ENCODE results near the gene NLRC5. TPM values are rescaled to one million over a fixed set of nuclear protein-coding genes. Genes with fewer than 3 reads are reported as not detected.

Gene NLRC5
- total RNA-seq, 2 donors from 2014 or later: 0.64 to 0.97 TPM

- no peak overlapping the region for H3K27ac ChIP-seq (ENCODE audit: low read depth, low read length)
- H3K4me3 ChIP-seq (ENCODE audit: low read length): no peak overlapping the region
- Mint-ChIP-seq H3K36me3 (ENCODE audit: low read depth) (no peaks in the 10 kb centered on the region), H3K9me3 (no peaks in the 10 kb centered on the region), H3K27ac (no peak overlapping the region), H3K4me1 (peaks cover 8% of the 10 kb centered on the region), H3K27me3 (ENCODE audit: insufficient read depth) (peaks cover 41% of the 10 kb centered on the region), H3K4me3 (no peak overlapping the region)
- H3K9ac ChIP-seq (ENCODE audit: extremely low read depth, low read length, poor library complexity, severe bottlenecking): no peak overlapping the region
- no peaks in the 10 kb centered on the region for H3K36me3 ChIP-seq (ENCODE audit: control insufficient read depth, insufficient read depth, low read length)
- peaks cover 14% of the 10 kb centered on the region for H3K27me3 ChIP-seq (ENCODE audit: control insufficient read depth, insufficient read depth, low read length, poor library complexity, severe bottlenecking)
- H3K9me3 ChIP-seq (ENCODE audit: control insufficient read depth, low read length): no peaks in the 10 kb centered on the region
- DNase-seq: no peak
- no peak for TF ChIP-seq CTCF (conservative IDR thresholded peaks at IDR 0.05)
- WGBS, 2 experiments (ENCODE audit: insufficient coverage in 1 of 2, insufficient read length in 1 of 2): 86 to 100% methylated on average over 4 to 5 of the region's 5 CpGs
- peaks cover 3% of the 10 kb centered on the region for H3K4me1 ChIP-seq (ENCODE audit: control insufficient read depth, insufficient read depth, low read length)
Observed at GRCh38 chr16:57094911-57095310, 105.6 kb downstream of the NLRC5 start.

- DNase-seq: no peak
- no peak for TF ChIP-seq CTCF (conservative IDR thresholded peaks at IDR 0.05)
- H3K27ac ChIP-seq (ENCODE audit: low read depth, low read length): no peak overlapping the region
- H3K27me3 ChIP-seq (ENCODE audit: control insufficient read depth, insufficient read depth, low read length, poor library complexity, severe bottlenecking): peaks cover 14% of the 10 kb centered on the region
- H3K9ac ChIP-seq (ENCODE audit: extremely low read depth, low read length, poor library complexity, severe bottlenecking): no peak overlapping the region
- H3K27ac Mint-ChIP-seq: no peak overlapping the region
- no peak overlapping the region for H3K4me3 Mint-ChIP-seq
- H3K4me1 ChIP-seq (ENCODE audit: control insufficient read depth, insufficient read depth, low read length): peaks cover 3% of the 10 kb centered on the region
- H3K4me1 Mint-ChIP-seq: peaks cover 7% of the 10 kb centered on the region
- H3K4me3 ChIP-seq (ENCODE audit: low read length): no peak overlapping the region
- H3K36me3 ChIP-seq (ENCODE audit: control insufficient read depth, insufficient read depth, low read length): no peaks in the 10 kb centered on the region
- H3K36me3 Mint-ChIP-seq (ENCODE audit: low read depth): no peaks in the 10 kb centered on the region
- 100% methylated on average over 2 of the region's 3 CpGs for WGBS, 2 experiments (ENCODE audit: insufficient coverage in 1 of 2, insufficient read length in 1 of 2)
- H3K9me3 ChIP-seq (ENCODE audit: control insufficient read depth, low read length): no peaks in the 10 kb centered on the region
- no peaks in the 10 kb centered on the region for H3K9me3 Mint-ChIP-seq
- H3K27me3 Mint-ChIP-seq (ENCODE audit: insufficient read depth): peaks cover 28% of the 10 kb centered on the region
Observed at GRCh38 chr16:57096192-57096591, 106.8 kb downstream of the NLRC5 start.

GRCh38 chr16:57096793-57097192 lies 107.4 kb downstream of the NLRC5 start:
- H3K4me3 ChIP-seq (ENCODE audit: low read length): no peak overlapping the region
- H3K27me3 ChIP-seq (ENCODE audit: control insufficient read depth, insufficient read depth, low read length, poor library complexity, severe bottlenecking): peaks cover 12% of the 10 kb centered on the region
- no peak overlapping the region for H3K9ac ChIP-seq (ENCODE audit: extremely low read depth, low read length, poor library complexity, severe bottlenecking)
- WGBS, 2 experiments (ENCODE audit: insufficient coverage in 1 of 2, insufficient read length in 1 of 2): 96% methylated on average over 2 of the region's 2 CpGs
- H3K9me3 ChIP-seq (ENCODE audit: control insufficient read depth, low read length): no peaks in the 10 kb centered on the region
- H3K36me3 ChIP-seq (ENCODE audit: control insufficient read depth, insufficient read depth, low read length): no peaks in the 10 kb centered on the region
- no peak overlapping the region for H3K27ac Mint-ChIP-seq
- no peak overlapping the region for H3K27ac ChIP-seq (ENCODE audit: low read depth, low read length)
- H3K4me3 Mint-ChIP-seq: no peak overlapping the region
- no peak for DNase-seq
- TF ChIP-seq CTCF (conservative IDR thresholded peaks at IDR 0.05): no peak
- H3K9me3 Mint-ChIP-seq: no peaks in the 10 kb centered on the region
- H3K36me3 Mint-ChIP-seq (ENCODE audit: low read depth): no peaks in the 10 kb centered on the region
- H3K27me3 Mint-ChIP-seq (ENCODE audit: insufficient read depth): peaks cover 22% of the 10 kb centered on the region
- H3K4me1 Mint-ChIP-seq: peaks cover 1% of the 10 kb centered on the region
- no peaks in the 10 kb centered on the region for H3K4me1 ChIP-seq (ENCODE audit: control insufficient read depth, insufficient read depth, low read length)

Measured in endodermal cell (in vitro differentiated cells).